Left renal pelvis (tissue), 4 donors: ENCODE results near the gene DPP7. TPM values are rescaled to one million over a fixed set of nuclear protein-coding genes. Genes with fewer than 3 reads are reported as not detected.

Experiments
- DNase-seq, 4 donors: peaks; one replicate each; pipeline ENCODE4 v3.0.0-alpha.2; 2013; ENCODE audit warnings: low read depth in 4 of 4, low spot score in 3 of 4
- polyA plus RNA-seq, 4 donors: library from polyadenylated mRNA; unstranded; fragments of 120-200 nt; gene quantifications; one replicate each; pipeline ENCODE4 v1.2.1, GENCODE V29; 2013; ENCODE audit not compliant: insufficient read length in 4 of 4

Gene DPP7
- 10 to 100 TPM; 11.1 to 34.8 (median 17.9) TPM for polyA plus RNA-seq

GRCh38 chr9:137114613-137115393, at the start of gene DPP7:
TSS of gene DPP7 (minus strand) at chr9:137114733. CDS start at chr9:137114713, 20 bp downstream.
- no peak for DNase-seq

GRCh38 chr9:137163805-137164204, 49.3 kb upstream of the DPP7 start:
- no peak for DNase-seq

- DNase-seq, result no peak
These were observed 48.8 kb upstream of the DPP7 start for GRCh38 chr9:137163365-137163715.

DNA sequence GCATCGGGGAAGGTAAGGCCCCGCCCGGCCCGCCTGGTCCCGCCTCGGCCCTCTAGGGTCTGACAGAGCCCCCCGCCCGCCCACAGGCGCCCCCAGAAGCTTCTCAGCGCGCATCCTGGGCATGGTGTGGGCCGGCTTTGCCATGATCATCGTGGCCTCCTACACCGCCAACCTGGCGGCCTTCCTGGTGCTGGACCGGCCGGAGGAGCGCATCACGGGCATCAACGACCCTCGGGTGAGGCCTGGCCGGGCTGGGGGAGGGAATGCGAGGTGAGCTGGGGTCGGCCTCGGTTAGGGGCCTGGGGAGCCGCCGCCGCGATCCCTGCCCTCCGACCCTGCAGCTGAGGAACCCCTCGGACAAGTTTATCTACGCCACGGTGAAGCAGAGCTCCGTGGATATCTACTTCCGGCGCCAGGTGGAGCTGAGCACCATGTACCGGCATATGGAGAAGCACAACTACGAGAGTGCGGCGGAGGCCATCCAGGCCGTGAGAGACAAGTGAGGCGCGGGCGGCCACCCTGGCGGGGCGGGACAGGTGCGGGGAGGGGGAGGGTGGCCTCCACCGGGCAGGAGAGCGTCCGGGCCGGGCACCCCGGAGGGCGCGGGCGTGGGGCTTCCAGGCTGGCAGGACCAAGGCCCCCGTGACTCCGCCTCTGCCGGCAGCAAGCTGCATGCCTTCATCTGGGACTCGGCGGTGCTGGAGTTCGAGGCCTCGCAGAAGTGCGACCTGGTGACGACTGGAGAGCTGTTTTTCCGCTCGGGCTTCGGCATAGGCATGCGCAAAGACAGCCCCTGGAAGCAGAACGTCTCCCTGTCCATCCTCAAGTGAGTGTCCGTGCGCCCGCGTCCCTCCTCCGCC, 48.2 kb upstream of the DPP7 start:
- DNase-seq, result no peak

DNA sequence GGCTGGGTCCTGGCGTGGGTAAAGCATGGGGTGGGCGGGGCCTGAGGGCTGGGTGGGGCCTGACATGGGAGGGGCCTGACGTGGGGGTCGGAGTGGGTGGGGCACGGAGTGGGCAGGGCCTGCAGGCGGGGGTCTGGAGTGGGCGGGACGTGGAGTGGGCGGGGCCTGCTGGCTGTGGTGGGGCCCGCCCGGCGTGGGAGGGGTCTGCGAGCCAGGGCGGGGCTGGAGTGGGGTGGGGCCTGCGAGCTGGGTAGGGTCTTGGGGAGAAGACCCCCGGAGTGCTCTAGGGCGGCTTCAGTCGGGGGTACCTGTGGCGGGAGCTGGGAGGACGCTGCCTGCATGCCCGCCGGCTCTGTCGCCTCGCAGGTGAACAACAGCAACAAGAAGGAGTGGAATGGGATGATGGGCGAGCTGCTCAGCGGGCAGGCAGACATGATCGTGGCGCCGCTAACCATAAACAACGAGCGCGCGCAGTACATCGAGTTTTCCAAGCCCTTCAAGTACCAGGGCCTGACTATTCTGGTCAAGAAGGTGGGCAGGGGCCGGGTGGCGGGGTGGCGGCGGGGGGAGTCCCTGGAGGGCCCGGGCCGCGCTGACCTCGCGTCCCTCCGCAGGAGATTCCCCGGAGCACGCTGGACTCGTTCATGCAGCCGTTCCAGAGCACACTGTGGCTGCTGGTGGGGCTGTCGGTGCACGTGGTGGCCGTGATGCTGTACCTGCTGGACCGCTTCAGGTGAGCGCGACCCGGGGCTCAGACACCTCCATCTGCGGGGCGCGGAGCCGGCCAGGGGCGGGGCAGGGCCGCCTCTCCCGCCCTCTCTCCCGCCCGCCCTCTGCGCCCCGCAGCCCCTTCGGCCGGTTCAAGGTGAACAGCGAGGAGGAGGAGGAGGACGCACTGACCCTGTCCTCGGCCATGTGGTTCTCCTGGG, 47.3 kb upstream of the DPP7 start:
- DNase-seq, result no peak

DNA sequence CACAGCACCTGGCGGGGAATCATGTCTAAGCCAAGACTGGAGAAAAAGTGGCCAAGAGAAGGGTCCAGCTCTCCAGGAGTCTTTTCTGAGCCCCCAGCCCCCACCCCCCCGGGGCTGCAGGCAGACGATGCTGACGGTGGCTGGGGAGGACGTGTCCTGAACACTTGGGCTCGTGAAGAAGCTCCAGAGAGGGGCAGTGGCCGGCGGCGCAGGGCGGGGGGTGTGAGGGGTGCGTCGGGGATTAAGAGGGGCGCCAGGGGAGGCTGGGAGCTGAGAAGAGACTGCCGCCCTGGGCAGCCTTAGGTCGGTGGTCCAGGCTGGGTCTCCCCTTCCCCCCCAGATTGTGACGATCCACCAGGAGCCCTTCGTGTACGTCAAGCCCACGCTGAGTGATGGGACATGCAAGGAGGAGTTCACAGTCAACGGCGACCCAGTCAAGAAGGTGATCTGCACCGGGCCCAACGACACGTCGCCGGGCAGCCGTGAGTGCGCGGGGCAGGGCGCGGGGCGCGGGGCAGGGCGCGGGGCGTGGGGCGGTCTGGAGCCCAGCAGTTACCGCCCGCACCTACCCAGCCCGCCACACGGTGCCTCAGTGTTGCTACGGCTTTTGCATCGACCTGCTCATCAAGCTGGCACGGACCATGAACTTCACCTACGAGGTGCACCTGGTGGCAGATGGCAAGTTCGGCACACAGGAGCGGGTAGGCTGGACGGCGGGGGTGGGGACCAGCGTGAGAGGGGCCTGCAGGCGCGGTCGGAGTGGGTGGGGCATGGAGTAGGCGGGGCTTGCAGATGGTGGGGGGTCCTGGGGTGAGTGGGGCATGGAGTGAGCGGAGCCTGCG, 46.4 kb upstream of the DPP7 start:
- no peak for DNase-seq

DNA sequence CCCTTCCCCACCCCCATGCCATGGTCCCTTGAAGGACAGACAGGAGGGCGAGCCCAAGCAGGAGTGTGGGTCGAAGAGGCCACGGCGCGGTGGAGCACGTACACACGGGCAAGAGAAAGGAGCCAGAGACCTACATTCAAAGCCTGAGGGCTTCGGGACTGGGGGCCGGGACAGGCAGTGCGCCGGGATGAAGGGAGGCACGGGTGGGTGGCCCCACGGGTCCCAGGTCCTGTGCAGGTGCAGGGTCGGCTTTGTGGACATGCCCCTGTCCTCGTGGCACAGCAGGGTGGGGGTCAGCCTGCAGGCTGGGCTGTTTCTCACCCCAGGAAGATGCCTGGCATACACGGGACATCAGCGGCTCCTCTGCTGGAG, 45.5 kb upstream of the DPP7 start:
- no peak for DNase-seq

DNA sequence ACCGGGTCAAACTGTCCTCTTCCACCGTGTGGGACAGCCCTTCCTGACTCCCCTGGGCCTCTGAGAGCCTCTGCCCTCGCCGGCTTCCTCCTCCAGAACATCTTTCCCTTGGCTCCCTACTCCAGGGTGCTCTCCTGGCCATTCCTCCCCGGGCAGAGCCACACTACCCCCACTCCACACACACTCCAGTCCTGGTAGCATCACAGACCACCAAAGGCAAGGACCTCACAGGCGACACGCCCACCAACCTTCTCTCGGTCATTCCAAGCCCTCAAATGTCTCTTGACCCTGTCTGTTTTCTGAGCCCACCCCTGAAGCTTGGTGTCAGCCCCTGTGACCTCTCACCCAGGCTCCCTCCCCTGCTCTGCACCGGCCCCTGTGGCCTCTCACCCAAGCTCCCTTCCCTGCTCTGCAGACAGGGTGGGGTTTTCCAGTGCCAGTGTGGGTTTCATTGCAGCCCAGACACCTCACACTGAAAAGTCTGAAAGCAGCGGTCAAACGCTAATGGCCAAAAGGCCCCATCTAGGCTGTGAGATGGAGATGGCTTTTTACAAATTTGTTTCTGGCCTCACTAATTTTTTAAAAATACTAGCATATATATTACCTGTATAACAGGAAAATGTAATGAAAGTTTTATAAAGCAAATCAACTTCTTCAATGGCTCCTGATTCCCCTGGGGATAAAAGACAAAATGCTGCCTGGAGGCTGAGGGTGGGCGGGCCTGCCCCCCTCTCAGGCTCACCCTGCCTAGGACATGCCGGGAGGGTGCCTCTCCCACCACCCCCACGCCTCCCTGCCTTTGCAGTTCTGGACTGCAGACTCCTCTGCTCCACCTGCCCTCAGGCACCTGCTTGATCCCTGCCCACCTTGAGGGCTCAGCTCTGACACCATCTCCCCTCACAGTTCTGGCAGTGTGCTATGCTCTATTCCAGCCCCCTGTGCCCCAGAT, 44.8 kb upstream of the DPP7 start:
- DNase-seq, result no peak

DNA sequence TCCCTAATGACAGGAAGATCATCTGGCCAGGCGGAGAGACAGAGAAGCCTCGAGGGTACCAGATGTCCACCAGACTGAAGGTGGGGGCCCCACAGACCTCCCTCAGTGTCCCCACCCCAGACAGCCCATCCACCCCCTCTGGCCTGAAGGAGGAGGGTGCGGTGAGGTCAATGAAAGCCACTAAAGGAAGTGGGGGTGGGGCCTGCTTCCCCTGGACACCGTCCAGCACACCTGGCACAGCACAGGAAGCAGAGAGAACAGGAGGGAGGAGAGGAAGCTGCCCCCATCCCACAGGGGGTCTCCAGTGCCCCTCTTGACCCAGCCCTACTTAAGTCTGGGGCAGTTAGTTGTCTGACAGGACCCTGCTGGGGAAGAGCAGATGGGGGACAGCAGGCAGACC, 44.1 kb upstream of the DPP7 start:
- DNase-seq, result no peak

DNA sequence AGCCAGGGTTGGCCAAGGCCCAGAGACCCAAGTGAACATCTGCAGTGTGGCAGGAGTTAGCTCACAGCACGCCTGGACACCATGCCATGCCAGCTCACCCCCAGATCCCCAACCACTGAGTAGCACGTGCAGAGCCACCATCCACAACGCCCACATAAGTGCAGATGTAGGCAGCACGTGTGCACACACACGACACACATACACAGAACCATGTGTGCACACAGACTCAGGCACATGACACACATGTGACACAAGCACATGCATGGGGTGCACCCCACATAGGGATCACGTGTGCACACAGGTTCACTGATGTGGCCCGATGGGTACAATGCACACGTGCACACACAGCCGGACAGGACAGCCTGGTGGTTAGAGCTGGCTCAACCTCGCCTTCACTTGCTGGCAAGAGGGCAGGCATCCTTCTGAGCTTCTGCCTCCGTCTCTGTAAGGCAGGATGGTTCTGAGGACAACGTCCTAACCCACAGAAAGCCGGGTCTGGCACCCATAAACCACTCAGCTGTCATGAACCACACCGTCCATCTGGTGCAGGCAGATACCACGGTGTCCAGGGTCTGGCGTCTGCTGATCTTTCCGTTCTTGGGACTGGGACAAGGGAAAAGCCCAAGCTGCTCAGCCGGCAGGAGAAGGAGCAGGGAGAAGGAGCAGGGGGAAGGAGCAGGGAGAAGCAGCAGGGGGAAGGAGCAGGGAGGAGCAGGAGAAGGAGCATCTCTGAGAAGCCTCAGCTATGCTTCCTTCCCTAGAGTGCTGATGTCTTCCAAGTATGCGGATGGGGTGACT, 43.3 kb upstream of the DPP7 start:
- DNase-seq, result no peak

- no peak for DNase-seq
These were observed 42.2 kb upstream of the DPP7 start for GRCh38 chr9:137156567-137157375.

DNA sequence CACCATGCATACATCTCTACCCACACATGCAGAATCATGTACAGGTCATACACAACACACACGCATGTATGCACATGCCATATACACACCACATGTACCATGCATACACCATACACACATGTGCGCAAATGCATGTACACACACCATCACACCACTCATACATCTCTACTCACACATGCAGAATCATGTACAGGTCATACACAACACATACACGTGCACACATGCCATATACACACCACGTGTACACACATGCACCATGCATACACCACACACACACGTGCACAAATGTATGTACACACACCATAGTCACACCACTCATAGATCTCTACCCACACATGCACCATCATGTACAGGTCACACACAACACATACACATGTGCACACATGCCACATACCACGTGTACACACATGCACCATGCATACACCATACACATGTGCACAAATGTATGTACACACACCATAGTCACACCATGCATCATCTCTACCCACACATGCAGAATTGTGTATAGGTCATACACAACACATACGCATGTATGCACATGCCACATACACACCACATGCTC, 38.4 kb upstream of the DPP7 start:
- DNase-seq, result no peak

GRCh38 chr9:137150617-137151457, 36.3 kb upstream of the DPP7 start:
- no peak for DNase-seq

DNA sequence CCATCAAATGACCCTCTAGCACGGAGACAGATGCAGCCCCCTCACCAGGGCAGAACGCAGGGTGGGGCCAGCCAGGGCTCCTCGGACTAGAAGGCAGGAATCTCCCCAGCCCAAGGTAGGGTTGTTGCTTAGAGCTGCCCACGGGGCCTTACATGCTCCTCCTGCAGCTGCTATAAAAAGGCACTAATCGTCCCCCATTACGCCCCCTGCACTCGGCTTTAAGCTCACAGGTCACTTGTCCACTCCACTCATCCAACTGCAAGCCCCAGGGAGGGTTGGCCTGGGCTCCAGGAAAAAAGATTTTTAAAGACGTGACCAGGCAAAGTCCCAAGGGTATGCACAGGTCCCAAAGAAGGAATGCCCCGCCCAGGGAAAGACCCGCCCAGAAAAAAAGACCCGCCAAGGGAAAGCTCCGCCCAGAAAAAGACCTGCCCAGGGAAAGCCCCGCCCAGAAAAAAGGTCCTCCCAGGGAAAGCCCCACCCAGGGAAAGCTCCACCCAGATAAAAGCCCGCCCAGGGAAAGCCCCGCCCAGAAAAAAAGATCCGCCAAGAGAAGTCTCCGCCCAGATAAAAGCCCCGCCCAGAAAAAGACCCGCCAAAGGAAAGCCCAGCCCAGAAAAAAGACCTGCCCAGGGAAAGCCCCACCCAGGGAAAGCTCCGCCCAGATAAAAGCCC, 35.5 kb upstream of the DPP7 start:
- no peak for DNase-seq

- DNase-seq, result no peak
These were observed 34.8 kb upstream of the DPP7 start for GRCh38 chr9:137149363-137149762.
